GM19463 (cell line): Measurements from ENCODE around the gene PLEKHO1.
"Not testable (repeated sequence)": the region's sequence is repeated elsewhere in the genome, so short reads cannot be mapped to it uniquely, and the experiment has no call there.

Experiments
- ATAC-seq: cut with Tn5 transposase; IDR thresholded peaks from one replicate; pipeline ENCODE4 v1.9.1; 2021; ENCODE audit warnings: mild to moderate bottlenecking, moderate library complexity; ENCODE audit not compliant: unreplicated experiment

The PLEKHO1 gene

DNA sequence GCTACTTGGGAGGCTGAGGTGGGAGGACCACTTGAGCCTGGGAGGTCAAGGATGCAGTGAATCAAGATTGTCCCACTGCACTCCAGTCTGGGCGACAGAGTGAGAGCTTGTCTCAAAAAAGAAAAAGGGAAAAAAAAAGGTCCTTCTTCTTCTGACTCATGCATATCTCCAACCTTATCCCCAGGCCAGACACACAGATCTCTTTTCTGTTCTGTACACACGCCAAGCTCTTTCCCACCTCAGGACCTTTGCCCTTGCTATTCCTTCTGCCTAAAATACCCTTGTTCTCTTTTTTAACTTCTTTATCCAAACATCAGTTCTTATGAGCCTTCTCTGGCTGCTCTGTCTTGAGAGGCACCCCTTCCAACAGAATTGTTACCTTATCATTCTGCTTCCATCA lies 22.1 kb downstream of the PLEKHO1 start:
- no peak for ATAC-seq

DNA sequence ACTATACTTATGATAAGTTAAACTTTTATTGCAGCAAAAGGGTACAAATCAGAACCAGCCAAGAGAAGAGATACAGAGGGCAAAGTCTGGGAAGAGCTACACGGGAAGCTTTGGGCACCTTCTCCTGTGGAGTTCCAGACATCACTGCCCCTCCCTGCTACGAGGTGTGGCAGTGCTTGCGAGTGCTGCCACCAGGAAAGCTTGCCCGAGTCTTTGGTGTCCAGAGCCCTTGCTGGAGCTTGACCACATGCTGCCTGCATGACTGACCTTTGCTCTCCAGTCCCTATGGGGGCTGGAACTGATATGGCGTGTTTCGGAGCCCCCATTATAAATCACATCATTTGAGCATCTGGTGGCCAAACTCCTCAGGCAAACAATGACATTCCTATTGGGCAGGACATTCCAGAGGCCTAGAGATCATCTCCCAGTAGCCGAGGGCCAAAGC lies 23.4 kb downstream of the PLEKHO1 start:
- no peak for ATAC-seq

DNA sequence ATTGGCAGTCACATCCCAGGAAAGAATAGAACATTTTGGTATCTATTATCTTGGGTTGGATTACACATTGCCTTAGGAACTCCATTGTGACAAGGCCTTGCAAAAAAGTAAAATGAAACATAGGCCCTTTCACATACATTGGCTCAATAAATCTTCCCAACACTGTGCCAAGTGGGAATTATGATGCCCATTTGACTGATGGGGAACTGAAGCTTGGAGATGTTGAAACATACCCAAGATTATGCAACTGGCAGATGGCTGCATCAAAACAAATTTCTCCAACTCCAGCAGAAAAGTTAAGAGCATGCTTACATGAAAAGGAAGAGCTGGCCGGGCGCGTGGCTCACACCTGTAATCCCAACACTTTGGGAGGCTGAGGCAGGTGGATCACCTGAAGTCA lies 26.9 kb downstream of the PLEKHO1 start:
- no peak for ATAC-seq

DNA sequence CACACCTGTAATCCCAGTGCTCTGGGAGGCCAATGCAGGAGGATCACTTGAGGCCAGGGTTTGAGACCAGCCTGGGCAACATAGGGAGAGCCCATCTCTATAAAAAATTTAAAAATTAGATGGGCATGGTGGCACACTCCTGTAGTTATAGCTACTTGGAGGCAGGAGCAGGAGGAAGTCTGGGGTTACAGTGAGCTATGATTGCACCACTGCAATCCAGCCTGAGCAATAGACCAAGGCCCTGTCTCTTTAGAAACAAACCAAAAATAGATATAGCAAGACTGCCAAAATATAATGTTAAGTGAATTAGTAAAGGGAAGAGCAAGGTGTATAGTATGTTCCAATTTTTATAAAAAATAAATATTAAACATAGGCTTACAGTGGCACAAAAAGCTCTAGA lies 28.8 kb downstream of the PLEKHO1 start:
- ATAC-seq, result no peak

DNA sequence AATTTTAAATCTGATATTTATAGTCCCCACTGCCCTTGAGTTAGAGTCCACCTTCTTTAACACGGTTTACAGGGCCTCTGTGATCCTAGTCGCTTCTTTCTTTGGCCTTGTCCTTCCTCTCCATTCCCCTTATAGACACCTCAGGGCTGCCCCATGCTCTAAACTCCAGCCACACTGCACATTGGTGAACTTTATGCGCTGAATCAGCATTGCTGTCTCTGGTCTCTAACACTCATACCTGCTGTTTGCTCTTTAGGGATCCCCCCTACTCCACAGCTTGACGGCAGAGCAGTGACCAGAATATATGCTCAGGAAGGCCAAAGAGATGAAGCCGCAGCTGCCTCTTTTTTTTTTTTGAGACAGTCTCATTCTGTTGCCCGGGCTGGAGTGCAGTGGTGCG lies 30.2 kb downstream of the PLEKHO1 start:
- ATAC-seq, result no peak

DNA sequence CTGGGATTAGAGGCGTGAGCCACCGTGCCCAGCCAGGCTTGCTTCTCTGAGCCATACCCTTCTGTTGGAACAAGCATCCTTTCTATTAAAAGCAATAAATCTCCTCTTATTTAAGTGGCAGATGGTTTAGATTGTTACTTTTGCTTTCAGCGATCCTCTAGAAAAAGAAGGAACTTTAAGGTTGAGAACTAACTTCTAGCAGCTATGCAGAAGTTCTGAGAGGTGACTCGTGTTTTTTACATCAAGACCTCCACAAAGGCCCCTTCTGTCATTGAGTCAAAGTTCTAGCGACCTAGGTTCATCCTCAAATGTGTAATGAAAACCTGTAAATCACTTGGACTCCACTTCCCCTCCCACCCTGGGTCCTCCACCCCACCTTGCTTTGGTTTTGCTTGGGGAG lies 30.8 kb downstream of the PLEKHO1 start:
- no peak for ATAC-seq

DNA sequence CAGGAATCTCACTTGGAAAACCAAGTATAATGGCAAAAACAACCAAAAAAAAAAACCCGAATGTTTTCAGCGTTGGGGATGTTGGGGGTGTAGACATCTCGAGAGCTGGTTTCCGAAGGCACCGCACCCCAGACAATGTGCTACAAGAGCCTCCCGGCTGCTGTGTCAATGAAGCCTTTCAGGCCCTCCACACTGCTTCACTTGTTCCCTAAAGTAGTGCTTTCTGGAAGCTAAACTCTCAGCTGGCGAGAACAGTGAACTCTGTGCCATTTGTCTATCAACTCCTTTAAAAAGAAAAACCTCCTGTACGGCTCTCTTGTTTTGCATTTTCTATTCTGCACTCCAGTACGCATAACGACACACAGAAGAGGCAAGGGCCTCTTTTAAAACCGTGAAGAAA lies 32.5 kb downstream of the PLEKHO1 start:
- ATAC-seq, result no peak

DNA sequence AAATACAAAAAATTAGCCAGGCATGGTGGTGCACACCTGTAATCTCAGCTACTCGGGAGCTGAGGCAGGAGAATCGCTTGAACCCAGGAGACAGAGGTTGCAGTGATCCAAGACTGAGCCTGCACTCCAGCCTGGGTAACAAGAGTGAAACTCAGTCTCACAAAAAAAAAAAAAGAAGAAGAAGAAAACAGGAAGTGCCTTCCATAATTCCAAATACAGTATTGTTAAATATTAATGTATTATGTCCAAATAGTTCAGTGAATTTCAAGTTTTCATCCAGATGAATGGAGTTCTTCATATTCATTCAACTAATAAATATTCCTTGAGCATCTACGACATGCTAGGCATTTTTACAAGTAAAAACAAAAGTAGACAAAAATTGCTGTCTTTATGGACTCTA lies 33.3 kb downstream of the PLEKHO1 start:
- no peak for ATAC-seq

DNA sequence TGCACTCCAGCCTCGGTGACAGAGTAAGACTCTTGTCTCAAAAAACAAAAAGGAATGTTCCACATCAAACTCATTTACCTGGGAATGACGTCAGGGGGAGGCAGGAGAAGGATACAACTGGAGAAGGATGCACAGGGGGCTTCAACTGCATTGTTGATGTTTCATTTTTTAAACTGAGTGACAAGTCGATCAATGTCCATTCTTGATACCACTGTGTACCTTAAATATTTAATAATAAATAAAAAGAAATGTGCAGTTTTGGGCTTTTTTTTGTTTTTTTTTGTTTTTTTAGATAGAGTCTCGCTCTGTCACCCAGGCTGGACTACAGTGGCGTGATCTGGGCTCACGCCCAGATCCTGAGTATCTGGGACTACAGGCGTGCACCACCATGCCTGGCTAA lies 35.8 kb downstream of the PLEKHO1 start:
- no peak for ATAC-seq

DNA sequence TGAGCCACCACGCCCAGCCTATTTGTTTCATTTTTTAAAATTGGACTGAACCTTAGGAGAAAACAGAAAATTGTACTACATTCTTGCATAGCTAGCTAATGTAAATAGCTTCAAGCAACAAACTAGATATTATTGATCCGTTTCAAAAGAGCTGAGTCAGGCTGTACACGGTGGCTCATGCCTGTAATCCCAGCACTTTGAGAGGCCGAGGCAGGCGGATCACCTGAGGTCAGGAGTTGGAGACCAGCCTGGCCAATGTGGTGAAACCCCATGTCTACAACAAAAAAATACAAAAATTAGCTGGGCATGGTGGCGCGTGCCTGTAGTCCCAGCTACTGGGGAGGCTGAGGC lies 36.7 kb downstream of the PLEKHO1 start:
- not testable (repeated sequence) for ATAC-seq

DNA sequence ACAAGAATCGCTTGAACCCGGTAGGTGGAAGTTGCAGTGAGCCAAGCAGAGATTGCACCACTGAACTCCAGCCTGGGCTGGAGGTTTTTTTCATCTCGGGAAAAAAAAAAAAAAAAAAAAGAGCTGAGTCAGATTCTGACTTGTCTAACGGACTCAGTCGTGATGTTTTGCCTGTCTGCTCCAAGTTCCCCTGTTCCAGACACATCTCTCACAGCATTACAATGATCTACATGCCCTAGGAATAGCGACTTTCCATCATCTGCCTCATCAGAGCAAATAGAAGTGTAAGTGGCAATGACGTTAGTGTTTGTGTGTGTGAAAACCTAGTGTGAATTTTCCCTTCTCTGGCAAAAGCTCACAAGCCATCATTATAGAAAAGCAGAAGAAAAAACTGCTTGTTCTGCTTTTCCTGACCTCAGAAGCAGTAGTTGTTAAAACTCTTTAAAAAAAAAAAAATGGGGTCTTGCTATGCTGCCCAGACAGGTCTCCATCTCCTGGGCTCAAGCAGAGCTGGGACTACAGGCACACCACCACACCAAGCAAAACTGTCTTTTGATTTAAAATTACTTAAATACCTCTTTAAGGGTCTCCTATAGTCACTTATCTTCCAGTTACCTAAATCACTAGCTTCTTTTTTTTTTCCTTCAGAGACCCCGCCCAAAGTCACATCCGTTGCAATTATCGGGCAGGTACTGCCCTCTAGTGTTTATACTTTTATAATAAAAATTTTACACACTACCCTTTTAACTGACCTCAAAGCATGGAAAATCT lies 37.3 kb downstream of the PLEKHO1 start:
- no peak for ATAC-seq

DNA sequence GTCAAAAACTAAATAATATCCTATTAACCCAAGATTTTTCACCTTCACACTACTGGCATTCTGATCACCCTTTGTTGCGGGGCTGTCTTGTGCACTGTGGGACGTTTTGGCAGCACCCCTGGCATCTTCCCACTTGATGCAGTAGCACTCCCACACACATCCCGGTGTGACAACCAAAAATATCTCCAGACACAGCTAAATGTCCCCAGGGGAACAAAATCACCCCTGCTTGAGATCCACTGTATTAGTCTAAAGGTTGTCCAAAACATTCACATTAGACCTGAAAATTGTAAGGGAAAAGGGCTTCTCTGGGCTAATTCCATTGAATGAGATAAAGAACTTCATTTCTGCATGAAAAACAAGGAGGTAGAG lies 37.8 kb downstream of the PLEKHO1 start:
- no peak for ATAC-seq

DNA sequence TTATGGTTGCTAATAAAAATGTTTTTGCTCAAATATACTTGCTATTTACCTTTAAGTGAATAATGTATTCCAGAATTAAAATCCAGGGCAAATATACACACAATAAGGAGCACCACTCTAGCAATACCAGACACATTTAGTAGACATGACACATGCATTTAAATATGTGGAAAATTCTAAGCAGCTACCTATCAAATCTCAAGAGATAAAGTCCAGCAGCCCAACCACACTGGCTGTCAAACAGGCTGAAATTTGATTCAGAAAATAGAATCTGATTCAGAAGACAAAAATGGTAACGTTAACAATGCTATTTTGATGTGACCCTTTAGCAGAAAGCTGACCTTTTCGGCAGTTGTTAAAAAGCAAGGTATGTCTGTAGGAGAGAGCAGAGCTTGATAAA lies 42.3 kb downstream of the PLEKHO1 start:
- no peak for ATAC-seq

DNA sequence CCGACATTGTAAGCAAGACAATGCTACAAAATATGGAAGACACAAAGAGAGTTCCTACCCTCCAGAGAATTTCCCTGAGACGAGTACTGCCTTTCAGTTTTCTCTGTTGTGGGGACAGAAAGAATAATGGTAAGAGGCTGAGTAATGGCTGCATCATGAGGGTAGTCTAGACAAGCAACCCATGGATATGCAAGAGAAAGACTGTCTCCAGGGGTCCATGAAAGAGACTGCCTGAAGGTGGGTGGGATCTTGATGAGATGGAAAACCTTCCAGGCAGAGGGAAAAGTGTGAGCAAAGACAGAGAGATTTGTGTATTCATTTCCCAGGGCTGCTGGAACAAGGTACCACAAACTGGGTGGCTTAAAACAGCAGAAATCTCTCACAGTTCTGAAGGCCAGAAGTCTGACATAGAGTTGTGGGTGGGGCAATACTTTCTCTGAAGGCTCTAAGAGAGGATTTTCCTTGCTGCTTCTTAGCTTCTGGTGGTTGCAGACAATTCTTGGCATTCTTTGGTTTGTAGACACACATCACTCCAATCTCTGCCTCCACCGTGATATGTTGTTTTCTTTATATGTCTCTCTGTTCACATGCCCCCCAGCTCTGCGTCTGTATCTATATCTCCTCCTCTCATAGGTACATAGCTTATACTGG lies 44.8 kb downstream of the PLEKHO1 start:
- ATAC-seq, result no peak

DNA sequence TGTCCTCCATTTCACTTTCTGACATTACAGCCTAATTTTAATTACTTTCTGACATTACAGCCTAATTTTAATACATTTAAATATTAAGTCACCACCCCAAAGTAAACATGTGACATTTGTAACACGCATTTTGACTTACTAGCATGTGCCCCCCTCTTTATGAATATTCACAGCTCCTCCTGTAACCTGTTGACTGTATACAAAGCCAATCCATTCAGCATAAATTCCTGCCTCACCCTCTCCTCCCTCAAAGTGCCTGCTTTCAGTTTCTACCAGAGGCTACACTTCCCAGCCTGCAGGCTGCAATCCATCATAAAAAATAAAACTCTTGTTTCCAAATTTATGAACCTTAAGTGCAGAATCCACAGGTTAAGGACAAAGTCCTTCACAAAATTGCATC lies 46.7 kb downstream of the PLEKHO1 start:
- no peak for ATAC-seq

DNA sequence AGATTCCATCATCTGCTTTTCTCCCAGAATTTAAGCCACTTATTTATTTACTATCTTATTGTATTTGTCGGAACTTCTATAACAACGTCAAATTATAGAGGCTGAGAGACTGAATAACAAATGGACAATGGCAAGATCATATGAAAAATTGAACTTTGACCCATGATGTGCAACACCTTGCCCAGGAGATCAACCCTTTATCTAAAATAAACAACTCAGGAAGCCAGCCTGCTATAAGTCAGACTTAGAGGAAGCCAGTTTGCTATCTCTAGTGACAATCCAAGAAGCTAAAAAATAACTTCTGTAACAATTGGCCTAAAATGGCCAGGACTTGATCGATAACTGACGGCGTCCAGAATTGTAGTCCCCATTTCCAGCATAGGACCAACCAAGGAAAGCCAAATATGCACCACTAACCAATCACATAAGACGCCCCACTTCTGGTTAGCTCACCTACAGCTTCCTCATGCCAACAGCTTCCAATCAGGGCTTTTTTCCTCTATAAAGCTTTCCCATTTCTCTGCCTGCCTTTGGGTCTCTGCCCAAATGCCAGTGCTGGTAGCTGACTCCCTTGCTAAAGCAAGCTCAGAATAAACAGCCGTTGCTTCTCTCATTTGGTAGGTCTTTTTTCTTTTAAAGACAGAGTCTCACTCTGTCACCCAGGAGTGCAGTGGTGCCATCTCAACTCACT lies 57.7 kb downstream of the PLEKHO1 start:
- no peak for ATAC-seq

DNA sequence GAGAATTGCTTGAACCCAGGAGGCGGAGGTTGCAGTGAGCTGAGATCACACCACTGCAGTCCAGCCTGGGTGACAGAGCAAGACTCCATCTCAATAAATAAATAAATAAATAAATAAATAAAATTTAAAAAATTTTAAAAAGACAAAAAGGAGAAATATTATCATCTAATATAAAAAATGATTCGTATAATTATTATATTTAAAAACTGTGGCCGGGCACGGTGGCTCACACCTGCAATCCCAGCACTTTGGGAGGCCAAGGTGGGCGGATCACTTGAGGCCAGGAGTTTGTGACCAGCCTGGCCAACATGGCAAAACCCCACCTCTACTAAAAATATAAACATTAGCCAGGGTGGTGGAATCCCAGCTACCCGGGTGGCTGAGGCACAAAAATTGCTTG lies 58.7 kb downstream of the PLEKHO1 start:
- ATAC-seq, result not testable (repeated sequence)
